HepG2 (cell line): ENCODE data around the gene LYRM1. TPM values are rescaled to one million over a fixed set of nuclear protein-coding genes. Genes with fewer than 3 reads are reported as not detected.

Source experiments
- ATAC-seq: fragments of 200-7000 bp; cut with Tn5 transposase; 3 replicates; pipeline ENCODE4 v1.9.1; 2020; ENCODE audit warnings: mild to moderate bottlenecking, moderate library complexity
- BruUV-seq: library from RNA; stranded (reverse); fragments of 400-500 nt; replicated peaks from 2 replicates; lab custom pipeline; 2021; lab: Mats Ljungman, UMichigan
- CTCF ChIA-PET: fragments of 300-600 bp; formaldehyde crosslinking; extraction: SDS; loops from one replicate; lab custom pipeline; 2021; ENCODE audit warnings: low total read pairs, inconsistent platforms, low intra/inter-chr PET ratio; lab: Yijun Ruan, JAX
- POLR2A ChIA-PET: fragments of 350-600 bp; sonication (Branson Sonifier 250); formaldehyde crosslinking; loops from one replicate; lab custom pipeline; 2020; ENCODE audit warnings: antibody characterized with exemption, inconsistent platforms; lab: Yijun Ruan, JAX
- DNase-seq: peaks from one replicate; pipeline ENCODE4 v3.0.0-alpha.2; 2015; ENCODE audit warnings: low spot score
- FAIRE-seq: peaks from 3 replicates; lab custom pipeline; 2011; peaks lifted over from hg19 to GRCh38; lab: Jason Lieb, UNC
- H2AFZ ChIP-seq: one replicate; pipeline ENCODE4 v1.6.1; 2011; ENCODE audit warnings: low read length, inconsistent platforms
- H3K27ac ChIP-seq: fragments of 300-600 bp; 3 replicates; pipeline ENCODE4 v1.8.0; 2011; ENCODE audit warnings: mixed run types, mild to moderate bottlenecking, mixed read lengths, low read length, inconsistent platforms; ENCODE audit not compliant: insufficient read depth; ENCODE audit errors: extremely low read length
- H3K27me3 ChIP-seq, 2 experiments: fragments of 200-600 bp in 1 of 2; 2 replicates in 1 of 2; 3 replicates in 1 of 2; pipeline versions ENCODE4 v1.6.0 to v1.8.0; 2011; ENCODE audit warnings: low read length in 2 of 2, mild to moderate bottlenecking in 2 of 2, moderate library complexity in 2 of 2, inconsistent platforms in 1 of 2; ENCODE audit not compliant: insufficient read depth in 2 of 2, control insufficient read depth in 1 of 2
- H3K36me3 ChIP-seq, 2 experiments: fragments of 200-600 bp in 1 of 2; replicated peaks in 1 of 2; 2 replicates in 1 of 2; 3 replicates in 1 of 2; pipeline versions ENCODE4 v1.5.1 to v1.8.0; 2011; ENCODE audit warnings: low read length in 2 of 2, inconsistent platforms in 1 of 2; ENCODE audit not compliant: insufficient read depth in 2 of 2, control insufficient read depth in 1 of 2
- H3K4me1 ChIP-seq: 2 replicates; pipeline ENCODE4 v1.5.1; 2012; ENCODE audit warnings: low read length, inconsistent platforms; ENCODE audit not compliant: insufficient read depth
- H3K4me2 ChIP-seq: 2 replicates; pipeline ENCODE4 v1.6.0; 2011; ENCODE audit warnings: low read depth, low read length, inconsistent platforms
- H3K4me3 ChIP-seq, 3 experiments: fragments of 200-600 bp in 1 of 3; sonication (generic), shearing (Covaris generic) in 1 of 3; replicated peaks in 1 of 3; 2 replicates each; pipeline ENCODE4 v1.5.1; 2011 to 2016; ENCODE audit warnings: low read length in 3 of 3, inconsistent platforms in 2 of 3, low read depth in 2 of 3, mild to moderate bottlenecking in 2 of 3, control low read depth in 1 of 3, mixed read lengths in 1 of 3; ENCODE audit not compliant: insufficient read depth in 1 of 3
- H3K79me2 ChIP-seq: one replicate; pipeline ENCODE4 v1.6.1; 2011; ENCODE audit warnings: low read length, inconsistent platforms; ENCODE audit not compliant: insufficient read depth
- H3K9ac ChIP-seq: 2 replicates; pipeline ENCODE4 v1.6.0; 2011; ENCODE audit warnings: mild to moderate bottlenecking, low read depth, low read length, inconsistent platforms; ENCODE audit not compliant: insufficient read depth
- H3K9me3 ChIP-seq: 2 replicates; pipeline ENCODE4 v1.5.1; 2012; ENCODE audit warnings: mild to moderate bottlenecking, low read length
- H4K20me1 ChIP-seq: 2 replicates; pipeline ENCODE4 v1.6.0; 2011; ENCODE audit warnings: inconsistent platforms, mild to moderate bottlenecking, low read length, moderate library complexity; ENCODE audit not compliant: insufficient read depth
- FOSL1 ChIP-seq: sonication (generic); formaldehyde crosslinking; IDR thresholded peaks from 2 replicates; pipeline ENCODE4 v1.9.0; 2021; ENCODE audit warnings: missing genetic modification reagents, borderline replicate concordance
- GLMP ChIP-seq: sonication (generic); formaldehyde crosslinking; IDR thresholded peaks from 2 replicates; pipeline ENCODE4 v1.9.0; 2021; ENCODE audit warnings: missing genetic modification reagents, mild to moderate bottlenecking, borderline replicate concordance
- GMEB1 ChIP-seq: sonication (generic); formaldehyde crosslinking; IDR thresholded peaks from 2 replicates; pipeline ENCODE4 v1.5.1; 2020; ENCODE audit warnings: missing genetic modification reagents, mild to moderate bottlenecking, borderline replicate concordance
- IRX3 ChIP-seq: sonication (generic); formaldehyde crosslinking; IDR thresholded peaks from 2 replicates; pipeline ENCODE4 v1.8.1; 2023; ENCODE audit warnings: mild to moderate bottlenecking, low read depth, missing genetic modification reagents, borderline replicate concordance
- KLF16 ChIP-seq, 2 experiments: sonication (generic) in 1 of 2; formaldehyde crosslinking in 1 of 2; IDR thresholded peaks; 2 replicates each; pipeline versions ENCODE4 v1.6.1 to v1.8.0; 2016 to 2023; ENCODE audit warnings: missing genetic modification reagents in 2 of 2, missing compliant biosample characterization in 1 of 2
- MAFK ChIP-seq, 2 experiments: IDR thresholded peaks in 1 of 2; conservative IDR thresholded peaks in 1 of 2; 2 replicates each; pipeline ENCODE4 v1.6.1; 2011; ENCODE audit warnings: improper control_type of control experiment in 2 of 2, low read length in 2 of 2
- MED13 ChIP-seq: sonication (generic); formaldehyde crosslinking; IDR thresholded peaks from 2 replicates; pipeline ENCODE4 v1.5.0; 2020; ENCODE audit warnings: missing genetic modification reagents
- MTA1 ChIP-seq: sonication (generic); formaldehyde crosslinking; IDR thresholded peaks from 2 replicates; pipeline ENCODE4 v1.4.0; 2020; ENCODE audit warnings: missing genetic modification reagents, mild to moderate bottlenecking, borderline replicate concordance
- NFE2L2 ChIP-seq: fragments of 150-350 bp; IDR thresholded peaks from 2 replicates; pipeline ENCODE4 v1.6.1; 2014; ENCODE audit warnings: low read length
- RARA ChIP-seq: IDR thresholded peaks from 2 replicates; pipeline ENCODE4 v1.6.1; 2016; ENCODE audit warnings: missing genetic modification reagents, missing compliant biosample characterization
- SMAD3 ChIP-seq: sonication (generic); formaldehyde crosslinking; IDR thresholded peaks from 2 replicates; pipeline ENCODE4 v1.4.0; 2020; ENCODE audit warnings: missing genetic modification reagents
- ZBTB25 ChIP-seq: IDR thresholded peaks from 2 replicates; pipeline ENCODE4 v1.6.1; 2018; ENCODE audit warnings: missing genetic modification reagents
- ZNF124 ChIP-seq: sonication (generic); formaldehyde crosslinking; IDR thresholded peaks from 2 replicates; pipeline ENCODE4 v1.4.0; 2020; ENCODE audit warnings: missing genetic modification reagents
- ZNF629 ChIP-seq: sonication (generic); formaldehyde crosslinking; conservative IDR thresholded peaks from 2 replicates; pipeline ENCODE4 v1.5.0; 2020; ENCODE audit warnings: missing genetic modification reagents
- ZNF75D ChIP-seq: sonication (generic); formaldehyde crosslinking; IDR thresholded peaks from 2 replicates; pipeline ENCODE4 v1.8.1; 2023; ENCODE audit warnings: missing genetic modification reagents, mild to moderate bottlenecking, borderline replicate concordance
- WGBS: methylation state at CpG from one replicate; pipeline ENCODE4 v1.1.6; 2017; ENCODE audit warnings: low lambda C conversion rate; 5-methylcytosine and 5-hydroxymethylcytosine counted together
- in situ Hi-C: cut with HindIII; loops from 2 replicates; pipeline ENCODE4 v1.10.0; 2017; ENCODE audit warnings: low pct_unique_long_range_greater_than_20kb; ENCODE audit not compliant: extremely low pct_ligation_motif_present
- intact Hi-C: fragments of 100-400 bp; cut with micrococcal nuclease; formaldehyde crosslinking; loops from one replicate; pipeline ENCODE4 v1.10.0; 2022; ENCODE audit not compliant: unreplicated experiment
- polyA plus RNA-seq, 8 experiments: library from polyadenylated mRNA; depleted of rRNA in 3 of 8; stranded (reverse) in 7 of 8; unstranded in 1 of 8; fragments of >200 nt; fragmentation: Illumina TruSeq in 4 of 8; extraction: Trizol in 4 of 8; gene quantifications; 2 replicates each; pipeline versions ENCODE4 v1.2.1 to v1.2.3, GENCODE V29; 2011 to 2016; ENCODE audit warnings: low read depth in 4 of 8, missing spikeins in 1 of 8, mixed read lengths in 1 of 8; ENCODE audit not compliant: insufficient read depth in 1 of 8
- total RNA-seq, 5 experiments: library from RNA; depleted of rRNA; stranded (reverse); fragments of >200 nt; fragmentation: Illumina TruSeq; extraction: Trizol; gene quantifications; 2 replicates each; pipeline ENCODE4 v1.2.3, GENCODE V29; 2016; ENCODE audit warnings: low read depth in 1 of 5

The LYRM1 gene
- total and polyA plus RNA-seq, 2 of the 13 experiments (the other 11 are each of a cell fraction or from before 2014, with no cell fraction given), result 59.2 to 82.6 TPM

GRCh38 chr16:20866801-20867200 is 33.8 kb upstream of the LYRM1 start:
- FAIRE-seq (no peak), DNase-seq (no peak), ATAC-seq (no peak)
- Histone ChIP-seq H3K79me2 (peaks cover 78% of the 10 kb centered on the region), H3K27me3 (no peaks in the 10 kb centered on the region), H3K4me2 (no peak overlapping the region), H4K20me1 (peaks cover 13% of the 10 kb centered on the region; the same call in 1 of the 2 replicates), H3K9me3 (no peaks in the 10 kb centered on the region), H3K4me1 (peaks cover 52% of the 10 kb centered on the region), H3K36me3 (peaks cover 13 to 27% of the 10 kb centered on the region in 2 experiments), H3K27ac (peak overlapping the region; percentile 33), H3K9ac (no peak overlapping the region), H2AFZ (no peak overlapping the region), H3K4me3 (no peak overlapping the region)
- CTCF ChIA-PET, result no interaction called here
- WGBS, result 98% methylated on average over 3 of the region's 3 CpGs
- POLR2A ChIA-PET, result interaction anchor here (1.0 to 2.3 kb wide), 5 partner anchors 8 to 32 kb away, joined by 3 to 13 read pairs (median 4); partner anchors contain the start of genes DCUN1D3 and LYRM1
- in situ Hi-C loops, result no loop called here
- intact Hi-C loops, result loop anchor here (5.0 kb wide), 1 partner anchor 60 kb away; no protein-coding TSS in a partner anchor
- BruUV-seq, result no TSS peak
- TF ChIP-seq MAFK (conservative IDR thresholded peaks at IDR 0.05 in 1 of 2, IDR thresholded peaks at IDR 0.05 in 1 of 2; ENCODE audit: low read length in 2 of 2) (peak; percentile 11 to 18; a peak in 1 of 4 replicates), GMEB1 (CRISPR knock-in tag) (0 out of 2 replicates have a peak, but pooled peaks have one; percentile 26), MTA1 (CRISPR knock-in tag) (no peak), KLF16 (CRISPR knock-in tag; IDR thresholded peaks at IDR 0.05) (no peak)

GRCh38 chr16:20867585-20867984 is 33.0 kb upstream of the LYRM1 start:
- no peak for ATAC-seq
- H3K9ac ChIP-seq, result no peak overlapping the region
- no peak overlapping the region for H3K4me2 ChIP-seq
- no TSS peak for BruUV-seq
- H3K4me3 ChIP-seq, result no peak overlapping the region
- H4K20me1 ChIP-seq, result peaks cover 13% of the 10 kb centered on the region; the same call in 1 of the 2 replicates
- DNase-seq, result no peak
- no peaks in the 10 kb centered on the region for H3K9me3 ChIP-seq
- H3K36me3 ChIP-seq, result peaks cover 5 to 24% of the 10 kb centered on the region in 2 experiments
- peaks cover 86% of the 10 kb centered on the region for H3K79me2 ChIP-seq
- FAIRE-seq, result no peak
- in situ Hi-C loops, result no loop called here
- H3K27me3 ChIP-seq, result no peaks in the 10 kb centered on the region
- intact Hi-C loops, result loop anchor here (5.0 kb wide), 1 partner anchor 60 kb away; no protein-coding TSS in a partner anchor
- ChIA-PET CTCF (no interaction called here), POLR2A (interaction anchor here (2.0 kb wide), 1 partner anchor 32 kb away, joined by 8 read pairs; the partner anchor contains the start of genes DCUN1D3 and LYRM1)
- H3K4me1 ChIP-seq, result peaks cover 52% of the 10 kb centered on the region
- no peak overlapping the region for H2AFZ ChIP-seq
- H3K27ac ChIP-seq, result no peak overlapping the region
- 93% methylated on average over 2 of the region's 2 CpGs for WGBS
- TF ChIP-seq SMAD3 (CRISPR knock-in tag), result no peak
- no peak for TF ChIP-seq ZNF75D (CRISPR knock-in tag)
- no peak for TF ChIP-seq RARA
- TF ChIP-seq FOSL1 (CRISPR knock-in tag), result 0 out of 2 replicates have a peak, but pooled peaks have one; percentile 10
- no peak for TF ChIP-seq GLMP
- no peak for TF ChIP-seq IRX3 (CRISPR knock-in tag)
- TF ChIP-seq ZNF124 (CRISPR knock-in tag), result no peak
- no peak for TF ChIP-seq NFE2L2
- no peak for TF ChIP-seq ZBTB25 (CRISPR knock-in tag)
- TF ChIP-seq ZNF629 (CRISPR knock-in tag), result peak; percentile 93
- TF ChIP-seq MED13 (CRISPR knock-in tag), result no peak
